SU-DHL-6 (cell line): Measurements from ENCODE around the gene FAM117A.

ENCODE experiments used
- CTCF ChIP-seq: fragments of 200-600 bp; sonication (generic); IDR thresholded peaks from one replicate; pipeline ENCODE4 v1.5.1; 2017; ENCODE audit warnings: antibody characterized with exemption, mild to moderate bottlenecking, low read length, moderate library complexity; ENCODE audit not compliant: insufficient read depth, poor library complexity, severe bottlenecking
- EZH2phosphoT487 ChIP-seq: fragments of 200-600 bp; sonication (generic), shearing (Covaris generic); conservative IDR thresholded peaks from 2 replicates; pipeline ENCODE4 v1.6.1; 2018; ENCODE audit warnings: mild to moderate bottlenecking, antibody characterized with exemption, low read length, moderate library complexity, mixed read lengths

GRCh38 chr17:49745175-49746139 lies 18.5 kb downstream of the FAM117A start:
- no peak for TF ChIP-seq CTCF
- no peak for TF ChIP-seq EZH2phosphoT487
